NCI-H2227 (cell line): ENCODE measurements around the gene SLC2A8.

Experiments
- DNase-seq: peaks from one replicate; lab custom pipeline; 2025; ENCODE audit not compliant: unreplicated experiment; lab: John Stamatoyannopoulos, UW

Gene SLC2A8

DNA sequence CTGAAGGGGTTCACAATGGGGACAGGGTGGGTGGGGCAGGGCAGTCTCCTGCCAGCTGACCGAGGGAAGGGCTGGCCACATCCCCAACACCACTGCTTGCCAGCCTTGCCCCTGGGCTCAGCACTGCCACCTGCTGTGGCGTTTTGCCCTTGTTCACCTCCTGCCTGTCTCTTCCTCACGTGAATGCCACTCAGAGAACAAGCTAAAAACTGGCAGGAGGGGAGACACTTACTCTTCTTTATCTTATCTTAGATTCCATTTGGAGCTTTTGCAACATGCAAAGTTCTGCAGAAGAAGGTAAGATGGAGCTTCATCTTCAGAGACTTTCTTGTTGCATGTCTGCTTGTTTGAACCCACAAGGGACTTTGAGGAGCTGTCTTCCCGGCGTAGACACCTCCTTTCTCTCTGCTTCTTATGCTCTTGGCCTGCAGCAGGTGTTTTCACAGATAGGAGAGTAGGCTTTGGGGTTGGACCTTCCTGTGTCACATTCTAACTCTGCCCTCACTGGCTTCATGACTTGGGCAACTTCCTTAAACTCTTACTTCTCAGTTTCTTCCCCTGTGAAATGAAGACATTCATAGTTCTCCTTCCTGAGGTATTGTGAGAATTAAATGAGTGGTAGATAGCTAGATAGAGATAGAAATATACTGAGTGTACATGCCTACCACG, 58.5 kb downstream of the SLC2A8 start:
- no peak for DNase-seq

DNA sequence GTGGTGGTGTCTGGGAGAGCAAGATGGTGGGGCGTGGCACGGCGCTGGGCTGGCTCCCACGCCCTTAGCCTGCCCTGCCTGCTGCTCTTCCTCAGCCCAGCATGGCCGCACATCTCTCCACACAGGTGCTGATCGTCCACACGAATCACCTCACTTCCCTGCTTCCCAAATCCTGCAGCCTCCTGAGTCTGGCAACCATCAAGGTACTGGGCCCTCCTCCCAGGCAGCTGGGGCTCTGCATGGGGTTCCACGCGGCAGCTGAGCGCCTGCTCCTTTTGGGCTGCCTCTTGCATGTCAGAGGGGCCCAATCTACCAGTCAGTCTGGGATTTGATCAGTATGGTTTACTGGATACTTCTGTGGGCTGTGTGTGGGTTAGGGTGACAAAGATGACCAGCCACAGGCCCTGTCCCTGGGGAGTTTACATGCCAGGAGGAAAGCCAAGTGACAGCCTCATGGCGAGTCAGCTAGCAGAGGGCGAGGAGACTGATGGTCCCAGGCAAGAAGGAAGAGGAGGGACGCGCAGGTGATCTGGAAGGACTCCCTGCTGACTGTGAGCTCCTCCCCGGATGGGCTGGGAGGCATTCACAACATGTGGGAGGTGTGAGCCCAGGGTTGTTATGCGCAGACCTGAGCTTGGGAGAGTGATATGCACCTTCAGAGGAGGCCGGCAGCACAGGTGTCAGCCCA, 60.4 kb downstream of the SLC2A8 start:
- DNase-seq, result no peak
